GM23338 (cell line): ENCODE measurements around the gene EFNB2. TPM values are rescaled to one million over a fixed set of nuclear protein-coding genes. Genes with fewer than 3 reads are reported as not detected.

Experiments used
- polyA plus RNA-seq: library from polyadenylated mRNA; unstranded; fragments of >200 nt; fragmentation: Nextera tagmentation; extraction: Ambion mirVana; gene quantifications from 2 replicates; pipeline ENCODE4 v1.2.1, GENCODE V29; 2016
- total RNA-seq: library from RNA; depleted of rRNA; stranded (reverse); fragments of >200 nt; shearing (Covaris generic); gene quantifications from 2 replicates; pipeline ENCODE4 v1.2.3, GENCODE V29; 2014; rRNA removed

EFNB2 gene
- total and polyA plus RNA-seq, 2 experiments from 2014 or later = 5.7 to 10.9 TPM

Other genes starting within 250 kb of the EFNB2 start
- gene ARGLU1, start 32.5 kb upstream of the EFNB2 start, total RNA-seq = 92.2 and 108 TPM in 2 replicates
- gene ARGLU1, start 32.5 kb upstream of the EFNB2 start, polyA plus RNA-seq = 159 and 166 TPM in 2 replicates